Endodermal cell (in vitro differentiated cells): ENCODE data around the gene RBM47. TPM values are rescaled to one million over a fixed set of nuclear protein-coding genes. Genes with fewer than 3 reads are reported as not detected.

ENCODE experiments used
- DNase-seq: peaks from one replicate; pipeline ENCODE4 v3.0.0-alpha.2; 2017
- H3K27ac ChIP-seq: 2 replicates; pipeline ENCODE4 v1.5.1; 2013; ENCODE audit warnings: mild to moderate bottlenecking, low read depth, low read length, moderate library complexity
- H3K27me3 ChIP-seq: 2 replicates; pipeline ENCODE4 v1.6.1; 2013; ENCODE audit warnings: mild to moderate bottlenecking, low read length, moderate library complexity; ENCODE audit not compliant: insufficient read depth, control insufficient read depth, poor library complexity, severe bottlenecking
- H3K36me3 ChIP-seq: 2 replicates; pipeline ENCODE4 v1.7.0; 2013; ENCODE audit warnings: mild to moderate bottlenecking, low read length, moderate library complexity; ENCODE audit not compliant: control insufficient read depth, insufficient read depth
- H3K4me1 ChIP-seq: one replicate; pipeline ENCODE4 v1.7.0; 2013; ENCODE audit warnings: low read length; ENCODE audit not compliant: control insufficient read depth, insufficient read depth
- H3K4me3 ChIP-seq: 2 replicates; pipeline ENCODE4 v1.5.1; 2013; ENCODE audit warnings: mild to moderate bottlenecking, low read length, moderate library complexity
- H3K9ac ChIP-seq: 2 replicates; pipeline ENCODE4 v1.6.1; 2013; ENCODE audit warnings: mild to moderate bottlenecking, low read length, moderate library complexity; ENCODE audit not compliant: poor library complexity, severe bottlenecking; ENCODE audit errors: extremely low read depth
- H3K9me3 ChIP-seq: 2 replicates; pipeline ENCODE4 v1.6.1; 2013; ENCODE audit warnings: mild to moderate bottlenecking, low read length, moderate library complexity; ENCODE audit not compliant: control insufficient read depth
- H3K27ac Mint-ChIP-seq: 2 replicates; pipeline ENCODE4 v1.8.0; 2020; ENCODE audit warnings: mixed read lengths
- H3K27me3 Mint-ChIP-seq: 2 replicates; pipeline ENCODE4 v1.8.0; 2021; ENCODE audit warnings: mild to moderate bottlenecking, mixed read lengths; ENCODE audit not compliant: insufficient read depth
- H3K36me3 Mint-ChIP-seq: 2 replicates; pipeline ENCODE4 v1.8.0; 2020; ENCODE audit warnings: low read depth, mixed read lengths
- H3K4me1 Mint-ChIP-seq: 2 replicates; pipeline ENCODE4 v1.8.0; 2020; ENCODE audit warnings: mixed read lengths
- H3K4me3 Mint-ChIP-seq: 2 replicates; pipeline ENCODE4 v1.8.0; 2020; ENCODE audit warnings: mild to moderate bottlenecking, moderate library complexity, mixed read lengths
- H3K9me3 Mint-ChIP-seq: 2 replicates; pipeline ENCODE4 v1.8.0; 2020; ENCODE audit warnings: mild to moderate bottlenecking, mixed read lengths
- WGBS, 2 experiments: methylation state at CpG; one replicate each; pipeline versions ENCODE4 v1.1.5 to v1.1.7; 2013; ENCODE audit warnings: missing lambda C conversion rate in 2 of 2, mixed read lengths in 1 of 2; ENCODE audit not compliant: insufficient coverage in 1 of 2, insufficient read length in 1 of 2; 5-methylcytosine and 5-hydroxymethylcytosine counted together
- total RNA-seq, 2 donors: library from RNA; stranded (reverse); fragmentation: NEBNext Ultra II Directional in 1 of 2; extraction: Animal tissue kit (Norgen Biotek cat#: 25700) in 1 of 2; gene quantifications; 2 replicates in 1 of 2; 3 replicates in 1 of 2; pipeline ENCODE4 v1.2.1, GENCODE V29; 2021
- TF ChIP-seq, protein P1 (sequence below): fragments of 200-600 bp; sonication (generic); conservative IDR thresholded peaks from 2 replicates; pipeline ENCODE4 v1.5.0; 2021; ENCODE audit warnings: antibody characterized with exemption, mild to moderate bottlenecking

RBM47 gene
- total RNA-seq, 2 donors from 2014 or later: 71.7 to 90.6 TPM

DNA sequence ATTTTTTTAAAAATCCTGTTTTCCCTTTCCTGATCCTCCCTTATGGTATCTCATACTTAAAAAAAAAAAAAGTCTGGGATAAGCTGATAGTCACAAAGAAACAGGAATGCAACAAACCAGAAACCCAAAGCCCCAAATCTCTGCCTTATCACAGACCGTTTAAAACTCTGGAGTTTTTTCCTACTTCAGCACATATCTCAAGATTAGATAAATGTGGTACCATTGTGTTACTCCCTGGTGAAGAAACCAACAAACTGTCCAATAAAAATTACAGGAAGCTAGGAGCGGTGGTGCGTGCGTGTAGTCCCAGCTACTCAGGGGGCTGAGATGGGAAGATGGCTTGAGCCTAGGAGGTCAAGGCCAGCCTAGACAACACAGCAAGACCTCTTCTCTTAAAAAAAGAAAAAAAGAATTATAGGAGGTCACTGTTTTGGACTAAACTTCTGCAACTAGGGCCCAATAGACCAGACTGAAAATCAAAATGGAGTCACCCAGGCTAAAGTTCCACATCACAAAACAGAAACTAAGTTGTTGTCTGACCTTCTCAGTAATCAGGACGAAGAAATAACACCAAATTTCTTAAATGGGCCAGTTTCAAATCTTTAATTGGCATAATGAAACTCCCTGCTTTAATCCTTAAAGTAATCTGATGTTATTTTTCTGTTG is 51.9 kb downstream of the RBM47 start:
- 77 to 85% methylated on average over 4 to 5 of the region's 5 CpGs for WGBS, 2 experiments
- Histone ChIP-seq H3K9me3 (no peaks in the 10 kb centered on the region), H3K9ac (peak overlapping the region; percentile 76), H3K4me3 (no peak overlapping the region), H3K36me3 (no peaks in the 10 kb centered on the region), H3K4me1 (peaks cover 6% of the 10 kb centered on the region), H3K27me3 (no peaks in the 10 kb centered on the region), H3K27ac (peak overlapping the region; percentile 59)
- Mint-ChIP-seq H3K27me3 (no peaks in the 10 kb centered on the region), H3K36me3 (peaks cover 13% of the 10 kb centered on the region), H3K9me3 (no peaks in the 10 kb centered on the region), H3K27ac (peak overlapping the region; percentile 98), H3K4me1 (peaks cover 45% of the 10 kb centered on the region), H3K4me3 (peak overlapping the region; percentile 34)
- TF ChIP-seq, protein P1, sequence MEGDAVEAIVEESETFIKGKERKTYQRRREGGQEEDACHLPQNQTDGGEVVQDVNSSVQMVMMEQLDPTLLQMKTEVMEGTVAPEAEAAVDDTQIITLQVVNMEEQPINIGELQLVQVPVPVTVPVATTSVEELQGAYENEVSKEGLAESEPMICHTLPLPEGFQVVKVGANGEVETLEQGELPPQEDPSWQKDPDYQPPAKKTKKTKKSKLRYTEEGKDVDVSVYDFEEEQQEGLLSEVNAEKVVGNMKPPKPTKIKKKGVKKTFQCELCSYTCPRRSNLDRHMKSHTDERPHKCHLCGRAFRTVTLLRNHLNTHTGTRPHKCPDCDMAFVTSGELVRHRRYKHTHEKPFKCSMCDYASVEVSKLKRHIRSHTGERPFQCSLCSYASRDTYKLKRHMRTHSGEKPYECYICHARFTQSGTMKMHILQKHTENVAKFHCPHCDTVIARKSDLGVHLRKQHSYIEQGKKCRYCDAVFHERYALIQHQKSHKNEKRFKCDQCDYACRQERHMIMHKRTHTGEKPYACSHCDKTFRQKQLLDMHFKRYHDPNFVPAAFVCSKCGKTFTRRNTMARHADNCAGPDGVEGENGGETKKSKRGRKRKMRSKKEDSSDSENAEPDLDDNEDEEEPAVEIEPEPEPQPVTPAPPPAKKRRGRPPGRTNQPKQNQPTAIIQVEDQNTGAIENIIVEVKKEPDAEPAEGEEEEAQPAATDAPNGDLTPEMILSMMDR: no peak
- DNase-seq: no peak

DNA sequence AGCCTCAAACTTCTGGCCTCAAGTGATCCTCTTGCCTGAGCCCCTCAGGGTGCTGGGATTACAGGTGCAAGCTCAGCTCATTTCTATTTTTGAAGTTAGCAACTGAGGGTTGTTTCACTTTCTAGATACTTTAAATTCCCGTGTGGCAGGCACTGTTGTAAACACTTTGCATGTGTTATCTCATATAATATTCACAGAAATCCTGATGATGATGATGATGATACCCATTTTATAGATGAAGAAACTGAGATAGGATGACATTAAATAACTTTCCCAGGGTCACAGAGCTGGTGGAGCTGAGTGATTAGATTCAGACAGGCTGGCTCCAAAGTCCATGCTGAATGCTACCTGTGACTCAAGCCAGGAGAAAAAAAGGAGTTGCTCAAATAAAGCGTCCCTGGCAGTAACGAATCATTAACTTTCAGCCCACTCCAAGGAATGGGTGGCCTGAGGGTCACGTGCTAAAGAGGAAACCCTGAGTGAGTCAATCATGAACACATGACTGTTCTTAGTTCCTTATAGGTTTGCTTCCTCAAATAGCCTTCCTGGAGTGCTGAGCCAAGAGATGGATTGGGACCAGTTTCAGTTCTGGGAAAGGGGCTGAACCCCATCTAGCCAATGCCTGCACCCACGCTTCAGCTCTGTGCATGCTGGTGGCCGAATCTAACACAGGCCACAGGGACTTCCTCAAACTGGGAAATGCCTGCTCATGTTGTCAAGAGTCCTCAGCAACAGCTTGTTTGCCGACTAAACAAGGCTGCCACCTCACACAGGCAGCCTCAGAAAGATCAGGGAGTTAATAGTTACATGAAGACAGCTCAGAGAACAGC is 52.8 kb downstream of the RBM47 start:
- H3K36me3 ChIP-seq: no peaks in the 10 kb centered on the region
- peak overlapping the region; percentile 59 for H3K27ac ChIP-seq
- Mint-ChIP-seq H3K27ac (peak overlapping the region; percentile 98), H3K36me3 (peaks cover 10% of the 10 kb centered on the region), H3K4me3 (peak overlapping the region; percentile 34), H3K4me1 (peaks cover 43% of the 10 kb centered on the region), H3K9me3 (no peaks in the 10 kb centered on the region), H3K27me3 (no peaks in the 10 kb centered on the region)
- H3K9me3 ChIP-seq: no peaks in the 10 kb centered on the region
- DNase-seq: peak; percentile 75
- peak overlapping the region; percentile 34 for H3K4me3 ChIP-seq
- H3K4me1 ChIP-seq: peaks cover 4% of the 10 kb centered on the region
- peak overlapping the region; percentile 76 for H3K9ac ChIP-seq
- 72 to 82% methylated on average over 6 of the region's 7 CpGs for WGBS, 2 experiments
- TF ChIP-seq, protein P1: no peak
- H3K27me3 ChIP-seq: no peaks in the 10 kb centered on the region

DNA sequence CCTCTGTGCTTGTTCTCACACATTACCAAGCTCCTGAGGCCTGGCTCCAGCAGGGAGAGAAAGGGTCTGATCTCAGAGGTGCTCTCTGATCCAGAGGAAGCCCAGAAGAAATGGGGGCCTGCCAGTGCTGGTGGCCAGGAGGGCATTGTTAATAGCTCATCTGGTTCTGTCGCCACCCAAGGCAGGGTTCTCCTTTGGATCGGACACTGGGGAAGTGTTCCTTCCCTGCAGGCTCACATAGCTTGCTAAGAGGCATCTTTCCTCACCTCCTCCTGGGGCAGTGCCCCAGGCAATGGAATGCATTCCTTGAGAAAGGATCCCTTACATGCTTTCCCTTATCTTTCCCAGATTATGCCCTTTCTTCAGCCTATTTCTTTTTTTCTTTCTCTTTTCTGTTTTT is 53.8 kb downstream of the RBM47 start:
- no peak overlapping the region for H3K27ac ChIP-seq
- Mint-ChIP-seq H3K36me3 (peaks cover 10% of the 10 kb centered on the region), H3K27me3 (no peaks in the 10 kb centered on the region), H3K9me3 (peaks cover 2% of the 10 kb centered on the region), H3K4me1 (peaks cover 37% of the 10 kb centered on the region), H3K27ac (peak overlapping the region; percentile 98), H3K4me3 (no peak overlapping the region)
- TF ChIP-seq, protein P1: no peak
- H3K27me3 ChIP-seq: no peaks in the 10 kb centered on the region
- WGBS, 2 experiments: 92 to 93% methylated on average over 2 of the region's 2 CpGs
- peaks cover 4% of the 10 kb centered on the region for H3K4me1 ChIP-seq
- H3K9ac ChIP-seq: no peak overlapping the region
- H3K36me3 ChIP-seq: peaks cover 6% of the 10 kb centered on the region
- peaks cover 7% of the 10 kb centered on the region for H3K9me3 ChIP-seq
- no peak for DNase-seq
- no peak overlapping the region for H3K4me3 ChIP-seq
